Panc1 (cell line): ENCODE results near the gene LSM8. TPM values are rescaled to one million over a fixed set of nuclear protein-coding genes. Genes with fewer than 3 reads are reported as not detected.

Source experiments
- ATAC-seq: fragments of 200-7000 bp; cut with Tn5 transposase; 2 replicates; pipeline ENCODE4 v1.9.1; 2020; ENCODE audit warnings: mild to moderate bottlenecking, moderate library complexity
- BruUV-seq: library from RNA; stranded (reverse); fragments of 400-500 nt; replicated peaks from 2 replicates; lab custom pipeline; 2021; lab: Mats Ljungman, UMichigan
- CTCF ChIA-PET: fragments of 300-600 bp; sonication (Branson Sonifier 250); formaldehyde crosslinking; loops from one replicate; lab custom pipeline; 2022; ENCODE audit warnings: antibody characterized with exemption; lab: Charles Lee
- POLR2A ChIA-PET: fragments of 300-600 bp; sonication (Branson Sonifier 250); formaldehyde crosslinking; loops from one replicate; lab custom pipeline; 2022; ENCODE audit warnings: antibody characterized with exemption; lab: Charles Lee
- DNase-seq: peaks from one replicate; pipeline ENCODE4 v3.0.0-alpha.2; 2010; ENCODE audit warnings: low read depth, low spot score
- H3K27ac ChIP-seq: 2 replicates; pipeline ENCODE4 v1.5.1; 2011; ENCODE audit warnings: mild to moderate bottlenecking, low read length, inconsistent platforms
- H3K27me3 ChIP-seq: fragments of 200-500 bp; sonication (Bioruptor generic); 2 replicates; pipeline ENCODE4 v1.6.0; 2014; ENCODE audit warnings: low read length, inconsistent platforms; ENCODE audit not compliant: control insufficient read depth, insufficient read depth
- H3K36me3 ChIP-seq: fragments of 200-500 bp; sonication (Bioruptor generic); 2 replicates; pipeline ENCODE4 v1.5.1; 2014; ENCODE audit warnings: inconsistent platforms, mild to moderate bottlenecking, low read length, moderate library complexity; ENCODE audit not compliant: control insufficient read depth, insufficient read depth
- H3K4me1 ChIP-seq: 2 replicates; pipeline ENCODE4 v1.5.1; 2011; ENCODE audit warnings: inconsistent platforms, mild to moderate bottlenecking, low read length, moderate library complexity; ENCODE audit not compliant: control insufficient read depth, insufficient read depth
- H3K4me3 ChIP-seq, 2 experiments: 2 replicates each; pipeline ENCODE4 v1.5.1; 2011 to 2012; ENCODE audit warnings: low read depth in 2 of 2, low read length in 2 of 2, mild to moderate bottlenecking in 2 of 2, inconsistent platforms in 1 of 2, moderate library complexity in 1 of 2
- H3K9me3 ChIP-seq: fragments of 200-500 bp; sonication (Bioruptor generic); 2 replicates; pipeline ENCODE4 v1.5.1; 2014; ENCODE audit warnings: low read depth, mild to moderate bottlenecking, inconsistent platforms, low read length, moderate library complexity; ENCODE audit not compliant: control insufficient read depth, insufficient read depth
- POLR2AphosphoS5 ChIP-seq: IDR thresholded peaks from 2 replicates; pipeline ENCODE4 v1.6.1; 2012; ENCODE audit warnings: mild to moderate bottlenecking, low read depth, low read length, moderate library complexity
- SIN3A ChIP-seq: IDR thresholded peaks from 2 replicates; pipeline ENCODE4 v1.6.1; 2012; ENCODE audit warnings: low read depth, mild to moderate bottlenecking, low read length, moderate library complexity, borderline replicate concordance; ENCODE audit not compliant: insufficient read depth
- TCF7L2 ChIP-seq: IDR thresholded peaks from 2 replicates; pipeline ENCODE4 v1.6.1; 2011; ENCODE audit warnings: mild to moderate bottlenecking, low read depth, low read length, inconsistent platforms
- in situ Hi-C: cut with HindIII; loops from 2 replicates; pipeline ENCODE4 v1.10.0; 2016; ENCODE audit warnings: low sequenced_read_pairs, low pct_unique_long_range_greater_than_20kb
- intact Hi-C: fragments of 100-400 bp; cut with micrococcal nuclease; formaldehyde crosslinking; loops from one replicate; pipeline ENCODE4 v1.10.0; 2022; ENCODE audit not compliant: unreplicated experiment
- total RNA-seq: library from RNA; stranded (reverse); gene quantifications from one replicate; pipeline ENCODE4 v1.2.1, GENCODE V29; 2021; ENCODE audit not compliant: unreplicated experiment
- TF ChIP-seq, protein P1 (sequence below), 2 experiments: IDR thresholded peaks; 2 replicates each; pipeline ENCODE4 v1.6.1; 2011 to 2012; ENCODE audit warnings: low read depth in 2 of 2, control low read depth in 1 of 2, low read length in 1 of 2, mild to moderate bottlenecking in 1 of 2, moderate library complexity in 1 of 2; ENCODE audit not compliant: insufficient read depth in 1 of 2
- TF ChIP-seq, protein P2 (sequence below): fragments of 450-650 bp; IDR thresholded peaks from 2 replicates; pipeline ENCODE4 v1.5.1; 2017; ENCODE audit warnings: mild to moderate bottlenecking

LSM8 gene
- total RNA-seq, 1 experiment from 2014 or later, result 27.9 TPM

DNA sequence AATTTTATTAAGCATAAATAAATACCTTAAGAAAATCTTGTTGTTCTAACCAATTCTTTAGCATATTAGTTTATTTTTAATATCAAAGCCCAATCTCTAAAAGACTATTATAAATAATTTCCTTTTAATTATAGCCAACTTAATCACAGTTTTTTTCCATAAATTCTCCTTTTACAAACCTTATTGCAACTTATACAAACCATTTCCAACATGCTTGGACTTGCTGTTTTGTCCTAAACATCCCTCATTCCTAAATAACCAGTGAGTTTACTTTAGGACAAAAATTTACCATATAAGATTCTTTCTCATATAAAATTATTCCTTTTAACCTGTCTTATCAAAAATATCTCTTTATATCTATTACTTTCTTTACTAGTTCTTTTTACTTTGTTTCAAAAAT lies 25.2 kb upstream of the LSM8 start:
- no peaks in the 10 kb centered on the region for H3K4me1 ChIP-seq

DNA sequence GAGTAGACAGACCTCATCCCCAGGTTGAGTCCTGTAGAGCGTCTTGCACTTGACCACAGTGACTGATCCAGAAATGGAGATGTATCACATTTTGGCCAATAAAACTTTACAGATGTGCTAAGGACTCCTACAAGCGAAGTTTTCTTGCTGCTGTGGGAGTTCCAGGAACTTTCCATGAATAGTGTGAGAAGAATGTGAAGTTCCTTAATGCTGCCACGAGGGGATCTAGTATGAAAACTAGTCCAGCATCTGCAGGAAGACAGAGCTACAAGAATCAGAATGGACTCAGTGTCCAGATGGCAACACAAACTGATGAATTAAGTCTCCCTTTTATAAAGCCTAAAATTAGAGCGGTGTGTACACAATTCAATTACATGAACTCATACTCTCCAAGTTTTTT lies 14.8 kb upstream of the LSM8 start:
- ChIA-PET CTCF (no interaction called here), POLR2A (no interaction called here)
- Histone ChIP-seq H3K27ac (no peak overlapping the region), H3K9me3 (no peaks in the 10 kb centered on the region), H3K4me1 (no peaks in the 10 kb centered on the region), H3K27me3 (peaks cover 4% of the 10 kb centered on the region; the same call in 1 of the 2 replicates), H3K4me3 (no peak overlapping the region), H3K36me3 (no peaks in the 10 kb centered on the region)
- ATAC-seq (no peak), DNase-seq (no peak)
- intact Hi-C loops (no loop called here), in situ Hi-C loops (no loop called here)
- BruUV-seq, result no TSS peak
- TF ChIP-seq, protein P1, sequence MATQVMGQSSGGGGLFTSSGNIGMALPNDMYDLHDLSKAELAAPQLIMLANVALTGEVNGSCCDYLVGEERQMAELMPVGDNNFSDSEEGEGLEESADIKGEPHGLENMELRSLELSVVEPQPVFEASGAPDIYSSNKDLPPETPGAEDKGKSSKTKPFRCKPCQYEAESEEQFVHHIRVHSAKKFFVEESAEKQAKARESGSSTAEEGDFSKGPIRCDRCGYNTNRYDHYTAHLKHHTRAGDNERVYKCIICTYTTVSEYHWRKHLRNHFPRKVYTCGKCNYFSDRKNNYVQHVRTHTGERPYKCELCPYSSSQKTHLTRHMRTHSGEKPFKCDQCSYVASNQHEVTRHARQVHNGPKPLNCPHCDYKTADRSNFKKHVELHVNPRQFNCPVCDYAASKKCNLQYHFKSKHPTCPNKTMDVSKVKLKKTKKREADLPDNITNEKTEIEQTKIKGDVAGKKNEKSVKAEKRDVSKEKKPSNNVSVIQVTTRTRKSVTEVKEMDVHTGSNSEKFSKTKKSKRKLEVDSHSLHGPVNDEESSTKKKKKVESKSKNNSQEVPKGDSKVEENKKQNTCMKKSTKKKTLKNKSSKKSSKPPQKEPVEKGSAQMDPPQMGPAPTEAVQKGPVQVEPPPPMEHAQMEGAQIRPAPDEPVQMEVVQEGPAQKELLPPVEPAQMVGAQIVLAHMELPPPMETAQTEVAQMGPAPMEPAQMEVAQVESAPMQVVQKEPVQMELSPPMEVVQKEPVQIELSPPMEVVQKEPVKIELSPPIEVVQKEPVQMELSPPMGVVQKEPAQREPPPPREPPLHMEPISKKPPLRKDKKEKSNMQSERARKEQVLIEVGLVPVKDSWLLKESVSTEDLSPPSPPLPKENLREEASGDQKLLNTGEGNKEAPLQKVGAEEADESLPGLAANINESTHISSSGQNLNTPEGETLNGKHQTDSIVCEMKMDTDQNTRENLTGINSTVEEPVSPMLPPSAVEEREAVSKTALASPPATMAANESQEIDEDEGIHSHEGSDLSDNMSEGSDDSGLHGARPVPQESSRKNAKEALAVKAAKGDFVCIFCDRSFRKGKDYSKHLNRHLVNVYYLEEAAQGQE (IDR thresholded peaks at IDR 0.05; ENCODE audit: insufficient read depth in 1 of 2, low read depth in 2 of 2, low read length in 1 of 2), result no peak
- TF ChIP-seq SIN3A, result no peak
- TF ChIP-seq POLR2AphosphoS5, result no peak
- TF ChIP-seq TCF7L2, result no peak
- TF ChIP-seq, protein P2, sequence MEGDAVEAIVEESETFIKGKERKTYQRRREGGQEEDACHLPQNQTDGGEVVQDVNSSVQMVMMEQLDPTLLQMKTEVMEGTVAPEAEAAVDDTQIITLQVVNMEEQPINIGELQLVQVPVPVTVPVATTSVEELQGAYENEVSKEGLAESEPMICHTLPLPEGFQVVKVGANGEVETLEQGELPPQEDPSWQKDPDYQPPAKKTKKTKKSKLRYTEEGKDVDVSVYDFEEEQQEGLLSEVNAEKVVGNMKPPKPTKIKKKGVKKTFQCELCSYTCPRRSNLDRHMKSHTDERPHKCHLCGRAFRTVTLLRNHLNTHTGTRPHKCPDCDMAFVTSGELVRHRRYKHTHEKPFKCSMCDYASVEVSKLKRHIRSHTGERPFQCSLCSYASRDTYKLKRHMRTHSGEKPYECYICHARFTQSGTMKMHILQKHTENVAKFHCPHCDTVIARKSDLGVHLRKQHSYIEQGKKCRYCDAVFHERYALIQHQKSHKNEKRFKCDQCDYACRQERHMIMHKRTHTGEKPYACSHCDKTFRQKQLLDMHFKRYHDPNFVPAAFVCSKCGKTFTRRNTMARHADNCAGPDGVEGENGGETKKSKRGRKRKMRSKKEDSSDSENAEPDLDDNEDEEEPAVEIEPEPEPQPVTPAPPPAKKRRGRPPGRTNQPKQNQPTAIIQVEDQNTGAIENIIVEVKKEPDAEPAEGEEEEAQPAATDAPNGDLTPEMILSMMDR, result no peak

More for the DNA sequence above, 25.2 kb upstream of the LSM8 start:
- DNase-seq (no peak), ATAC-seq (no peak)
- TF ChIP-seq TCF7L2 (no peak), SIN3A (no peak), POLR2AphosphoS5 (no peak)
- TF ChIP-seq, protein P1 (IDR thresholded peaks at IDR 0.05; ENCODE audit: insufficient read depth in 1 of 2, low read depth in 2 of 2, low read length in 1 of 2), result no peak
- TF ChIP-seq, protein P2, result no peak
- Histone ChIP-seq H3K36me3 (no peaks in the 10 kb centered on the region), H3K9me3 (peaks cover 18% of the 10 kb centered on the region; the same call in 1 of the 2 replicates), H3K27me3 (no peaks in the 10 kb centered on the region), H3K27ac (no peak overlapping the region), H3K4me3 (no peak overlapping the region)
- ChIA-PET POLR2A (no interaction called here), CTCF (no interaction called here)
- BruUV-seq, result no TSS peak
- intact Hi-C loops (loop anchor here (10.0 kb wide), 1 partner anchor 404 kb away; no protein-coding TSS in a partner anchor), in situ Hi-C loops (no loop called here)
